Neuronal stem cell (in vitro differentiated cells): ENCODE data around the gene TRIM56.

Experiments used
- DNase-seq: peaks from one replicate; pipeline ENCODE4 v3.0.0-alpha.2; 2013; ENCODE audit warnings: low spot score
- H2AFZ ChIP-seq: one replicate; pipeline ENCODE4 v1.6.1; 2013; ENCODE audit warnings: mild to moderate bottlenecking, low read length, inconsistent platforms
- H2AK5ac ChIP-seq: 2 replicates; pipeline ENCODE4 v1.6.1; 2013; ENCODE audit warnings: low read depth, mild to moderate bottlenecking, inconsistent platforms, low read length, moderate library complexity, mixed read lengths
- H2BK120ac ChIP-seq: 2 replicates; pipeline ENCODE4 v1.6.1; 2013; ENCODE audit warnings: low read depth, mild to moderate bottlenecking, inconsistent platforms, low read length, moderate library complexity, mixed read lengths
- H2BK12ac ChIP-seq: one replicate; pipeline ENCODE4 v1.6.1; 2013; ENCODE audit warnings: low read length, inconsistent platforms
- H2BK15ac ChIP-seq: 2 replicates; pipeline ENCODE4 v1.6.1; 2013; ENCODE audit warnings: mild to moderate bottlenecking, low read length, inconsistent platforms, mixed read lengths
- H2BK5ac ChIP-seq: one replicate; pipeline ENCODE4 v1.6.1; 2013; ENCODE audit warnings: inconsistent platforms, mild to moderate bottlenecking, low read length, moderate library complexity
- H3K14ac ChIP-seq: one replicate; pipeline ENCODE4 v1.6.1; 2013; ENCODE audit warnings: low read length, inconsistent platforms
- H3K18ac ChIP-seq: 2 replicates; pipeline ENCODE4 v1.6.1; 2013; ENCODE audit warnings: low read length, inconsistent platforms
- H3K23ac ChIP-seq: 2 replicates; pipeline ENCODE4 v1.6.1; 2013; ENCODE audit warnings: low read depth, mild to moderate bottlenecking, mixed read lengths, low read length, inconsistent platforms; ENCODE audit not compliant: poor library complexity
- H3K27ac ChIP-seq: replicated peaks from 3 replicates; pipeline ENCODE4 v1.5.1; 2013; ENCODE audit warnings: low read length, inconsistent platforms
- H3K27me3 ChIP-seq, 3 experiments: 2 replicates each; pipeline ENCODE4 v1.6.1; 2013; ENCODE audit warnings: low read length in 3 of 3, mild to moderate bottlenecking in 2 of 3, inconsistent platforms in 1 of 3, low read depth in 1 of 3, mixed read lengths in 1 of 3, moderate library complexity in 1 of 3; ENCODE audit not compliant: control insufficient read depth in 3 of 3, insufficient read depth in 3 of 3
- H3K36me3 ChIP-seq, 2 donors: replicated peaks in 1 of 2; 2 replicates each; pipeline ENCODE4 v1.6.1; 2013; ENCODE audit warnings: low read length in 2 of 2; ENCODE audit not compliant: control insufficient read depth in 2 of 2, insufficient read depth in 2 of 2
- H3K4ac ChIP-seq: 2 replicates; pipeline ENCODE4 v1.6.1; 2013; ENCODE audit warnings: inconsistent platforms, mild to moderate bottlenecking, low read length, moderate library complexity
- H3K4me1 ChIP-seq, 2 donors: 1 replicate in 1 of 2; 2 replicates in 1 of 2; pipeline ENCODE4 v1.6.1; 2013; ENCODE audit warnings: low read length in 2 of 2, low read depth in 1 of 2; ENCODE audit not compliant: control insufficient read depth in 2 of 2, insufficient read depth in 1 of 2
- H3K4me2 ChIP-seq: one replicate; pipeline ENCODE4 v1.6.1; 2013; ENCODE audit warnings: mild to moderate bottlenecking, low read length, inconsistent platforms; ENCODE audit not compliant: insufficient read depth, poor library complexity, severe bottlenecking
- H3K4me3 ChIP-seq, 2 donors: 2 replicates each; pipeline ENCODE4 v1.5.1; 2013; ENCODE audit warnings: low read length in 2 of 2, mild to moderate bottlenecking in 2 of 2, inconsistent platforms in 1 of 2, moderate library complexity in 1 of 2
- H3K79me1 ChIP-seq: one replicate; pipeline ENCODE4 v1.6.1; 2013; ENCODE audit warnings: low read depth, mild to moderate bottlenecking, inconsistent platforms, low read length, moderate library complexity
- H3K9ac ChIP-seq: one replicate; pipeline ENCODE4 v1.6.1; 2013; ENCODE audit warnings: mild to moderate bottlenecking, low read depth, low read length, inconsistent platforms; ENCODE audit not compliant: poor library complexity
- H3K9me3 ChIP-seq, 2 donors: replicated peaks in 1 of 2; 2 replicates each; pipeline versions ENCODE3 to v1.6.1; 2013; ENCODE audit warnings: low read length in 2 of 2, mild to moderate bottlenecking in 2 of 2, inconsistent platforms in 1 of 2, low read depth in 1 of 2, mixed read lengths in 1 of 2, moderate library complexity in 1 of 2; ENCODE audit not compliant: control insufficient read depth in 2 of 2, insufficient read depth in 1 of 2
- H4K8ac ChIP-seq: one replicate; pipeline ENCODE4 v1.6.1; 2013; ENCODE audit warnings: low read depth, mild to moderate bottlenecking, inconsistent platforms, low read length, moderate library complexity
- H4K91ac ChIP-seq: one replicate; pipeline ENCODE4 v1.6.1; 2013; ENCODE audit warnings: low read length, low read depth, mild to moderate bottlenecking, inconsistent platforms; ENCODE audit not compliant: poor library complexity
- WGBS, 2 donors: extraction: QIAGEN DNeasy Blood & Tissue Kit; methylation state at CpG; one replicate each; pipeline ENCODE4 v1.1.7; 2013; ENCODE audit warnings: missing lambda C conversion rate in 2 of 2, mixed read lengths in 1 of 2; ENCODE audit not compliant: insufficient read length in 2 of 2, insufficient replicate concordance in 1 of 2; ENCODE audit errors: extremely low coverage in 2 of 2; 5-methylcytosine and 5-hydroxymethylcytosine counted together

TRIM56 gene

GRCh38 chr7:101122933-101123702, 37.8 kb downstream of the TRIM56 start:
- Histone ChIP-seq H3K4me3 (no peak overlapping the region), H3K79me1 (no peaks in the 10 kb centered on the region), H3K4me2 (no peak overlapping the region), H3K18ac (no peak overlapping the region), H2BK12ac (no peak overlapping the region), H4K8ac (no peak overlapping the region), H3K14ac (no peak overlapping the region), H3K23ac (no peak overlapping the region), H2BK15ac (no peak overlapping the region), H3K9me3 (no peaks in the 10 kb centered on the region), H3K27me3 (no peaks in the 10 kb centered on the region), H4K91ac (no peak overlapping the region), H3K9ac (no peak overlapping the region), H2AK5ac (peak overlapping the region; percentile 72), H3K36me3 (no peaks in the 10 kb centered on the region), H3K4me1 (peaks cover 14 to 29% of the 10 kb centered on the region in 2 donors), H2BK5ac (no peak overlapping the region), H3K27ac (no peak overlapping the region), H2BK120ac (no peak overlapping the region), H3K4ac (no peak overlapping the region), H2AFZ (peak overlapping the region; percentile 94)
- no CpG with 5 or more reads among the region's 11 CpGs for WGBS, 2 donors
- no peak for DNase-seq

- no peaks in the 10 kb centered on the region for H3K36me3 ChIP-seq
- peaks cover 17 to 29% of the 10 kb centered on the region in 2 donors for H3K4me1 ChIP-seq
- no peak overlapping the region for H2BK15ac ChIP-seq
Measured at GRCh38 chr7:101123703-101124068, 38.4 kb downstream of the TRIM56 start.

DNA sequence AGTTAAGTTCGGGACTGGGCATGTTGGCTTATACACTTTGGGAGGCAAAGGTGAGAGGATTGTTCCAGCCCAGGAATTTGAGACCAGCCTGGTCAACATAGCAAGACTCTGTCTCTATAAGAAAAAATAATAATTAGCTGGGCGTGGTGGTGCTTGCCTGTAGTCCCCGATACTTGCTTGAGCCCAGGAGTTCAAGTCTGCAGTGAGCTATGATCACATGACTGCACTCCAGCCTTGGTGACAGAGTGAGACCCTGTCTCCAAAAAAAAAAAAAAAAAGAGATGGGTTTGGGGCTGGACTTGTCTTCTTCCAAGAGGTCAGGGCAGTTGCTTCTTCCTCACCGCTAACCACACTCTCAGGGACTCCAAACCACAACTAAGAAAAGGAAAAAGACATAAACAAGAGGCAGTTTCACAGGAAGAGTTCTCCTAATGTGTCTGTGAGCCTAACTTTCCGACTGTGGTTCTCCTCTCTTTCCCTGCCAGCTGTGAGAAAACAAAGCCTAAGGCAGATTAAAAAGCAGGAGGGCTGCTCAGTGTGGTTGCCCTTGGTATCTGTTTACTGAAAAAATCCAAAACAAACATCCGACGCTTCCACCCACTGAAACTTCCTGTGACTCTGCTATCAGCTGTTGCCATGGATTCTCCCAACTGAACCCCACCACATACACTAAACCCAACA, 39.2 kb downstream of the TRIM56 start:
- H3K27ac ChIP-seq = no peak overlapping the region
- DNase-seq = no peak
- WGBS, 2 donors = no CpG with 5 or more reads among the region's 7 CpGs

More at GRCh38 chr7:101123703-101124068, 38.4 kb downstream of the TRIM56 start:
- no peak overlapping the region for H3K4me2 ChIP-seq
- H3K27ac ChIP-seq = no peak overlapping the region
- no peak for DNase-seq
- H3K4ac ChIP-seq = no peak overlapping the region
- H3K14ac ChIP-seq = no peak overlapping the region
- H2BK12ac ChIP-seq = no peak overlapping the region
- H3K18ac ChIP-seq = no peak overlapping the region
- H2AFZ ChIP-seq = no peak overlapping the region
- H4K91ac ChIP-seq = no peak overlapping the region
- no peaks in the 10 kb centered on the region for H3K9me3 ChIP-seq
- no CpG with 5 or more reads among the region's 3 CpGs for whole genome bisulfite sequencing, 2 donors
- H3K23ac ChIP-seq = no peak overlapping the region
- H2BK120ac ChIP-seq = no peak overlapping the region
- H3K4me3 ChIP-seq = no peak overlapping the region
- no peaks in the 10 kb centered on the region for H3K79me1 ChIP-seq
- peak overlapping the region; percentile 72 for H2AK5ac ChIP-seq
- no peak overlapping the region for H3K9ac ChIP-seq
- no peak overlapping the region for H4K8ac ChIP-seq
- H2BK5ac ChIP-seq = no peak overlapping the region
- H3K27me3 ChIP-seq = peaks cover 0 to 4% (median 0%) of the 10 kb centered on the region in 3 experiments

GRCh38 chr7:101125989-101126650, 40.8 kb downstream of the TRIM56 start:
- H4K91ac ChIP-seq = no peak overlapping the region
- H2BK15ac ChIP-seq = no peak overlapping the region
- no peak overlapping the region for H3K9ac ChIP-seq
- H2BK5ac ChIP-seq = no peak overlapping the region
- no peak overlapping the region for H3K14ac ChIP-seq
- H3K79me1 ChIP-seq = no peaks in the 10 kb centered on the region
- peak overlapping the region in 1 of 2 donors; percentile 33 for H3K4me3 ChIP-seq
- peaks cover 0 to 4% (median 0%) of the 10 kb centered on the region in 3 experiments for H3K27me3 ChIP-seq
- no peak overlapping the region for H2AK5ac ChIP-seq
- H3K4me1 ChIP-seq = peaks cover 17 to 29% of the 10 kb centered on the region in 2 donors
- no peak for DNase-seq
- H3K9me3 ChIP-seq = no peaks in the 10 kb centered on the region
- H3K18ac ChIP-seq = no peak overlapping the region
- H3K4me2 ChIP-seq = no peak overlapping the region
- peak overlapping the region; percentile 80 for H2AFZ ChIP-seq
- no peak overlapping the region for H2BK12ac ChIP-seq
- no peak overlapping the region for H3K23ac ChIP-seq
- no peak overlapping the region for H3K4ac ChIP-seq
- H4K8ac ChIP-seq = no peak overlapping the region
- no peak overlapping the region for H3K27ac ChIP-seq
- no peak overlapping the region for H2BK120ac ChIP-seq
- no peaks in the 10 kb centered on the region for H3K36me3 ChIP-seq
- no CpG with 5 or more reads among the region's 15 CpGs for WGBS, 2 donors

More for the DNA sequence above, 39.2 kb downstream of the TRIM56 start:
- H3K4me1 ChIP-seq = peaks cover 17 to 29% of the 10 kb centered on the region in 2 donors
- no peaks in the 10 kb centered on the region for H3K79me1 ChIP-seq
- H3K36me3 ChIP-seq = no peaks in the 10 kb centered on the region
- H3K14ac ChIP-seq = no peak overlapping the region
- no peak overlapping the region for H3K4me3 ChIP-seq
- no peak overlapping the region for H3K4ac ChIP-seq
- H3K18ac ChIP-seq = peak overlapping the region; percentile 27
- H2BK12ac ChIP-seq = peak overlapping the region; percentile 43
- no peak overlapping the region for H3K23ac ChIP-seq
- no peak overlapping the region for H3K9ac ChIP-seq
- peaks cover 0 to 4% (median 0%) of the 10 kb centered on the region in 3 experiments for H3K27me3 ChIP-seq
- peak overlapping the region; percentile 64 for H4K91ac ChIP-seq
- H2BK5ac ChIP-seq = no peak overlapping the region
- no peak overlapping the region for H4K8ac ChIP-seq
- no peak overlapping the region for H2AK5ac ChIP-seq
- no peak overlapping the region for H3K4me2 ChIP-seq
- no peak overlapping the region for H2BK120ac ChIP-seq
- no peak overlapping the region for H2BK15ac ChIP-seq
- H2AFZ ChIP-seq = peak overlapping the region; percentile 47
- H3K9me3 ChIP-seq = no peaks in the 10 kb centered on the region
